Measurements from ENCODE around the gene ARAF.

The ARAF gene

DNA sequence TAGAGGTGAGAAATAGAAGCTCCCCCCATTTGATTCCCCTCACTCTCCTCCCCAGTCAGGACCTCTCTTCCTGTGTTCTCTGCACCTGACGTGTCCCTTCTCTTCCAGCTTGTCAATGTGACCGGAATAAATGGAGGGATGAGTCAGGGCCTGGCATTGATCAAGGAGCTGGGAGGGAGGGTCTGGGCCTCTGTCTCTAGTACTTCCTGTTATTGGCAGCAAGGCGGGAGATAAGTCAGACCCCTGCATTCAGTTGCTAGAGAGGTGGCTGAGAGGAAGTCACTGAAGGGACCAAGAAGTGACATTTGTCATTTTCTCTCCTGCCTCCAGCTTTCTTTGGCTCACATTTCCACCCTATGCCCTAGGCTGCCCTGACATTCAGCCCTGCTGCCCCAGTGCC is 42.9 kb upstream of the ARAF start:
- H3K79me2 ChIP-seq (ENCODE audit: low read length): no peaks in the 10 kb centered on the region
- H3K27ac ChIP-seq (ENCODE audit: low read length): no peak overlapping the region
- H2AFZ ChIP-seq (ENCODE audit: low read depth, low read length): no peak overlapping the region
- no peaks in the 10 kb centered on the region for H3K9me3 ChIP-seq (ENCODE audit: insufficient read depth, low read length)
- H3K36me3 ChIP-seq (replicated peaks; ENCODE audit: low read depth, low read length): peaks cover 3% of the 10 kb centered on the region
- no peak overlapping the region for H3K4me2 ChIP-seq (ENCODE audit: low read length)
- H4K20me1 ChIP-seq (ENCODE audit: insufficient read depth, low read length): no peaks in the 10 kb centered on the region
- no peaks in the 10 kb centered on the region for H3K27me3 ChIP-seq (ENCODE audit: low read depth, low read length)
- H3K4me1 ChIP-seq (ENCODE audit: low read length): peaks cover 12% of the 10 kb centered on the region; the same call in 1 of the 2 replicates
- H3K4me3 ChIP-seq (ENCODE audit: low read length): no peak overlapping the region
- H3K9ac ChIP-seq (ENCODE audit: low read length): no peak overlapping the region
- TF ChIP-seq, protein P1, sequence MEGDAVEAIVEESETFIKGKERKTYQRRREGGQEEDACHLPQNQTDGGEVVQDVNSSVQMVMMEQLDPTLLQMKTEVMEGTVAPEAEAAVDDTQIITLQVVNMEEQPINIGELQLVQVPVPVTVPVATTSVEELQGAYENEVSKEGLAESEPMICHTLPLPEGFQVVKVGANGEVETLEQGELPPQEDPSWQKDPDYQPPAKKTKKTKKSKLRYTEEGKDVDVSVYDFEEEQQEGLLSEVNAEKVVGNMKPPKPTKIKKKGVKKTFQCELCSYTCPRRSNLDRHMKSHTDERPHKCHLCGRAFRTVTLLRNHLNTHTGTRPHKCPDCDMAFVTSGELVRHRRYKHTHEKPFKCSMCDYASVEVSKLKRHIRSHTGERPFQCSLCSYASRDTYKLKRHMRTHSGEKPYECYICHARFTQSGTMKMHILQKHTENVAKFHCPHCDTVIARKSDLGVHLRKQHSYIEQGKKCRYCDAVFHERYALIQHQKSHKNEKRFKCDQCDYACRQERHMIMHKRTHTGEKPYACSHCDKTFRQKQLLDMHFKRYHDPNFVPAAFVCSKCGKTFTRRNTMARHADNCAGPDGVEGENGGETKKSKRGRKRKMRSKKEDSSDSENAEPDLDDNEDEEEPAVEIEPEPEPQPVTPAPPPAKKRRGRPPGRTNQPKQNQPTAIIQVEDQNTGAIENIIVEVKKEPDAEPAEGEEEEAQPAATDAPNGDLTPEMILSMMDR (IDR thresholded peaks at IDR 0.05; ENCODE audit: low read depth, low read length): no peak
- TF ChIP-seq EZH2phosphoT487 (IDR thresholded peaks at IDR 0.05; ENCODE audit: low read depth): no peak

DNA sequence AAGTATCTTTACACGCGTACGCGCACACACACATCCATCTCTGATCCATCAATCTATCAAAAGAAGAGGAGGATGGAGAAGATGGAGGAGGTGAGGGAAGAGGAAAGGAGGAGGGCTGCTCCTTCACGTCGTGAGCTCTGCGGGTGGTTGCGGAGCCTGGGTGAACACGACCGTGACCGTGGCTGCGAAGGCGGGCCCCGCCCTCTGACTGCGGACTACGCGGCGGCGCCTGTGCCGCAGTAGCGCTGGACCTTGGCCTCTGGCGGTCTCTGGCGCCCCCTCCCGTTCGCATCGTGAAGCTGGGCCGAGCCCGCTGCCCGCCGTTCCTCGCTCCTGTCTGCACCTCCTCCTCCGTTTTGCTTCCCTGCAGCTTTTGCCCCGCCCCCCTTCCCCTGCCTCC is 37.7 kb upstream of the ARAF start:
- peak overlapping the region; percentile 86 for H2AFZ ChIP-seq (ENCODE audit: low read depth, low read length)
- peak overlapping the region; percentile 67 for H3K9ac ChIP-seq (ENCODE audit: low read length)
- no peaks in the 10 kb centered on the region for H3K27me3 ChIP-seq (ENCODE audit: low read depth, low read length)
- H3K79me2 ChIP-seq (ENCODE audit: low read length): no peaks in the 10 kb centered on the region
- peak overlapping the region; percentile 84 for H3K4me2 ChIP-seq (ENCODE audit: low read length)
- peaks cover 3% of the 10 kb centered on the region for H3K36me3 ChIP-seq (replicated peaks; ENCODE audit: low read depth, low read length)
- H4K20me1 ChIP-seq (ENCODE audit: insufficient read depth, low read length): no peaks in the 10 kb centered on the region
- H3K9me3 ChIP-seq (ENCODE audit: insufficient read depth, low read length): no peaks in the 10 kb centered on the region
- no peak for TF ChIP-seq EZH2phosphoT487 (IDR thresholded peaks at IDR 0.05; ENCODE audit: low read depth)
- TF ChIP-seq, protein P1 (IDR thresholded peaks at IDR 0.05; ENCODE audit: low read depth, low read length): peak; percentile 62
- peaks cover 6% of the 10 kb centered on the region; the same call in 1 of the 2 replicates for H3K4me1 ChIP-seq (ENCODE audit: low read length)
- peak overlapping the region; percentile 81 for H3K4me3 ChIP-seq (ENCODE audit: low read length)
- no peak overlapping the region for H3K27ac ChIP-seq (ENCODE audit: low read length)

DNA sequence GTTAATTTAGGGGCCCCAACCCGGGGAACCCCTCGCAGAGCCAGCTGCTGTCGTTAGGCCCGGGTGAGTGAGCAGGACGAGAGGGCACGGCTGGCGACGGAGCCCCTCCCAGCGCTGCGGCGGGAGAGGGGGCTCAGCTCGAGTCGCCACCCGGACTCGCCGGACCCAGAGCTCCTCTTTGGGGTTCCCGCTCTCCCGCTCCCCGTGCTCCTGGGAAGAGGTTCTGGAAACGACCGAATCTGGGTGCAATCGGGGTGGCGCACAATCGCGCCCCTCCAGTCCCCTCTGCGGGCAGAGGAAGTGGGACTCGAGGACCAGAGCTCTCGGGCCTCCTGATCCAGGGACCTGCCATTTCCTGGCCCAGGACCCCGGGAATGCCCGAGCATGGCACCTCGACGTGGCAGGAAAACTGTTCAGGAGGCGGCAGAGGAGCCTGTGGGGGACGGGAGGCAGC is 37.3 kb upstream of the ARAF start:
- peak overlapping the region; percentile 84 for H3K4me2 ChIP-seq (ENCODE audit: low read length)
- H3K4me1 ChIP-seq (ENCODE audit: low read length): peaks cover 6% of the 10 kb centered on the region; the same call in 1 of the 2 replicates
- peaks cover 3% of the 10 kb centered on the region for H3K36me3 ChIP-seq (replicated peaks; ENCODE audit: low read depth, low read length)
- no peak overlapping the region for H3K27ac ChIP-seq (ENCODE audit: low read length)
- no peaks in the 10 kb centered on the region for H3K79me2 ChIP-seq (ENCODE audit: low read length)
- no peaks in the 10 kb centered on the region for H4K20me1 ChIP-seq (ENCODE audit: insufficient read depth, low read length)
- peak overlapping the region; percentile 67 for H3K9ac ChIP-seq (ENCODE audit: low read length)
- H3K4me3 ChIP-seq (ENCODE audit: low read length): peak overlapping the region; percentile 81
- peak overlapping the region; percentile 76 for H2AFZ ChIP-seq (ENCODE audit: low read depth, low read length)
- TF ChIP-seq, protein P1 (IDR thresholded peaks at IDR 0.05; ENCODE audit: low read depth, low read length): no peak
- TF ChIP-seq EZH2phosphoT487 (IDR thresholded peaks at IDR 0.05; ENCODE audit: low read depth): no peak
- H3K9me3 ChIP-seq (ENCODE audit: insufficient read depth, low read length): no peaks in the 10 kb centered on the region
- H3K27me3 ChIP-seq (ENCODE audit: low read depth, low read length): no peaks in the 10 kb centered on the region

DNA sequence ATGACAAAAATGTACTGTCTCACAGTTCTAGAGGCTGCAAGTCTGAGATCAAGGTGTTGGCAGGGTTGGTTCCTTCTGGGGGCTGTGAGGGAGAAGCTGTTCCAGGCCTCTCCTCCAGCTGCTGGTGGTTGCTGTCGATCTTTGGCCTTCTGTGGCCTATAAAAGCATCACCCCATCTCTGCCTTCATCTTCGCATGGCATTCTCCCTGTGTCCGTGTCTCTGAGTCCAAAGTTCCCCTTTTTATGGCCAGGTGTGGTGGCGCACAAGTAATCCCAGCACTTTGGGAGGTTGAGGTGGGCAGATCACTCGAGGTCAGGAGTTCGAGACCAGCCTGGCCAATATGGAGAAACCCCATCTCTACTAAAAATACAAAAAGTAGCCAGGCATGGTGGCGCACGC is 31.5 kb upstream of the ARAF start:
- Histone ChIP-seq H3K4me1 (ENCODE audit: low read length) (peaks cover 11% of the 10 kb centered on the region), H2AFZ (ENCODE audit: low read depth, low read length) (no peak overlapping the region)
- TF ChIP-seq EZH2phosphoT487 (IDR thresholded peaks at IDR 0.05; ENCODE audit: low read depth): no peak
- TF ChIP-seq, protein P1 (IDR thresholded peaks at IDR 0.05; ENCODE audit: low read depth, low read length): no peak

More for the DNA sequence above, 31.5 kb upstream of the ARAF start:
- H4K20me1 ChIP-seq (ENCODE audit: insufficient read depth, low read length): no peaks in the 10 kb centered on the region
- H3K9me3 ChIP-seq (ENCODE audit: insufficient read depth, low read length): no peaks in the 10 kb centered on the region
- H3K9ac ChIP-seq (ENCODE audit: low read length): no peak overlapping the region
- H3K27ac ChIP-seq (ENCODE audit: low read length): no peak overlapping the region
- H3K79me2 ChIP-seq (ENCODE audit: low read length): no peaks in the 10 kb centered on the region
- no peaks in the 10 kb centered on the region for H3K36me3 ChIP-seq (replicated peaks; ENCODE audit: low read depth, low read length)
- no peak overlapping the region for H3K4me3 ChIP-seq (ENCODE audit: low read length)
- H3K27me3 ChIP-seq (ENCODE audit: low read depth, low read length): no peaks in the 10 kb centered on the region
- no peak overlapping the region for H3K4me2 ChIP-seq (ENCODE audit: low read length)
